ENCODE measurements around the gene ST6GAL1. TPM values are rescaled to one million over a fixed set of nuclear protein-coding genes. Genes with fewer than 3 reads are reported as not detected.

ST6GAL1 gene
- total and polyA plus RNA-seq, 9 donors, result 9.4 to 17.3 (median 13.0) TPM

DNA sequence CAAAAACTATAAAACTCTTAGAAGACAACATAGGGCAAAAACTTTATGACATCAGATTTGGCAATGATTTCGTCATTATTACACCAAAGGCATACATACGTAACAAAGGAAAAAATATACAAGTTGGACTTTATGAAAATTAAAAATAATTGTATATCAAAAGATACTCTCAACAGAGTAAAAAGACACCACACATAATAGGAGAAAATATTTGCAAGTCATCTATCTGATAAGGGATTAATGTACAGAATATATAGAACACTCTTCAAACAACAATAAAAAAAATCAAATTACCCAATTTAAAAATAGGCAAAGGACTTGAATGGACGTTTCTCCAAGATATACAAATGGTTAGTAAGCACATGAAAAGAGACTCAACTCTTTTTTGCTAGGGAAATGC is 131.4 kb downstream of the ST6GAL1 start:
- DNase-seq, result no peak
- Histone ChIP-seq H3K4me1 (ENCODE audit: control insufficient read depth, insufficient read depth, low read length) (no peaks in the 10 kb centered on the region), H3K27me3 (ENCODE audit: control insufficient read depth, insufficient read depth, low read length) (no peaks in the 10 kb centered on the region), H3K36me3 (ENCODE audit: control insufficient read depth, insufficient read depth, low read length) (no peaks in the 10 kb centered on the region), H3K27ac (ENCODE audit: low read length) (no peak overlapping the region), H3K4me3 (ENCODE audit: low read length) (no peak overlapping the region), H3K9me3 (replicated peaks; ENCODE audit: control insufficient read depth, low read depth, low read length) (peaks cover 8% of the 10 kb centered on the region)
- WGBS (ENCODE audit: insufficient coverage), result no CpG with 5 or more reads among the region's 3 CpGs

- H3K27ac ChIP-seq (ENCODE audit: low read length), result no peak overlapping the region
- H3K4me3 ChIP-seq (ENCODE audit: low read length), result no peak overlapping the region
- peaks cover 6% of the 10 kb centered on the region for H3K9me3 ChIP-seq (replicated peaks; ENCODE audit: control insufficient read depth, low read depth, low read length)
These were observed 132.3 kb downstream of the ST6GAL1 start for GRCh38 chr3:187062526-187063177.

GRCh38 chr3:187063286-187064121 is 133.2 kb downstream of the ST6GAL1 start:
- no peak for DNase-seq
- 85% methylated on average over 2 of the region's 6 CpGs for WGBS (ENCODE audit: insufficient coverage)

More at GRCh38 chr3:187062526-187063177, 132.3 kb downstream of the ST6GAL1 start:
- no peaks in the 10 kb centered on the region for H3K36me3 ChIP-seq (ENCODE audit: control insufficient read depth, insufficient read depth, low read length)
- no peaks in the 10 kb centered on the region for H3K4me1 ChIP-seq (ENCODE audit: control insufficient read depth, insufficient read depth, low read length)
- H3K27me3 ChIP-seq (ENCODE audit: control insufficient read depth, insufficient read depth, low read length), result no peaks in the 10 kb centered on the region
- no peak for DNase-seq

GRCh38 chr3:187064210-187065115 is 134.1 kb downstream of the ST6GAL1 start:
- Histone ChIP-seq H3K4me1 (ENCODE audit: control insufficient read depth, insufficient read depth, low read length) (no peaks in the 10 kb centered on the region), H3K9me3 (replicated peaks; ENCODE audit: control insufficient read depth, low read depth, low read length) (no peaks in the 10 kb centered on the region), H3K27me3 (ENCODE audit: control insufficient read depth, insufficient read depth, low read length) (no peaks in the 10 kb centered on the region), H3K4me3 (ENCODE audit: low read length) (no peak overlapping the region), H3K36me3 (ENCODE audit: control insufficient read depth, insufficient read depth, low read length) (no peaks in the 10 kb centered on the region), H3K27ac (ENCODE audit: low read length) (no peak overlapping the region)
- no peak for DNase-seq
- 64% methylated on average over 6 of the region's 12 CpGs for WGBS (ENCODE audit: insufficient coverage)

More at GRCh38 chr3:187063286-187064121, 133.2 kb downstream of the ST6GAL1 start:
- Histone ChIP-seq H3K9me3 (replicated peaks; ENCODE audit: control insufficient read depth, low read depth, low read length) (no peaks in the 10 kb centered on the region), H3K4me3 (ENCODE audit: low read length) (no peak overlapping the region), H3K27me3 (ENCODE audit: control insufficient read depth, insufficient read depth, low read length) (no peaks in the 10 kb centered on the region), H3K27ac (ENCODE audit: low read length) (no peak overlapping the region), H3K36me3 (ENCODE audit: control insufficient read depth, insufficient read depth, low read length) (no peaks in the 10 kb centered on the region), H3K4me1 (ENCODE audit: control insufficient read depth, insufficient read depth, low read length) (no peaks in the 10 kb centered on the region)

GRCh38 chr3:187066228-187066995 is 136.1 kb downstream of the ST6GAL1 start:
- no peak for DNase-seq

GRCh38 chr3:187068787-187069186 is 138.5 kb downstream of the ST6GAL1 start:
- Histone ChIP-seq H3K27ac (ENCODE audit: low read length) (no peak overlapping the region), H3K9me3 (replicated peaks; ENCODE audit: control insufficient read depth, low read depth, low read length) (peaks cover 2% of the 10 kb centered on the region), H3K4me3 (ENCODE audit: low read length) (no peak overlapping the region), H3K36me3 (ENCODE audit: control insufficient read depth, insufficient read depth, low read length) (no peaks in the 10 kb centered on the region), H3K27me3 (ENCODE audit: control insufficient read depth, insufficient read depth, low read length) (no peaks in the 10 kb centered on the region), H3K4me1 (ENCODE audit: control insufficient read depth, insufficient read depth, low read length) (no peaks in the 10 kb centered on the region)
- no peak for DNase-seq
- 71% methylated on average over 3 of the region's 5 CpGs for WGBS (ENCODE audit: insufficient coverage)

More at GRCh38 chr3:187066228-187066995, 136.1 kb downstream of the ST6GAL1 start:
- no peak overlapping the region for H3K4me3 ChIP-seq (ENCODE audit: low read length)
- WGBS (ENCODE audit: insufficient coverage), result 100% methylated on average over 1 of the region's 7 CpGs
- H3K27me3 ChIP-seq (ENCODE audit: control insufficient read depth, insufficient read depth, low read length), result no peaks in the 10 kb centered on the region
- H3K4me1 ChIP-seq (ENCODE audit: control insufficient read depth, insufficient read depth, low read length), result no peaks in the 10 kb centered on the region
- peaks cover 2% of the 10 kb centered on the region for H3K9me3 ChIP-seq (replicated peaks; ENCODE audit: control insufficient read depth, low read depth, low read length)
- H3K36me3 ChIP-seq (ENCODE audit: control insufficient read depth, insufficient read depth, low read length), result no peaks in the 10 kb centered on the region
- H3K27ac ChIP-seq (ENCODE audit: low read length), result no peak overlapping the region

DNA sequence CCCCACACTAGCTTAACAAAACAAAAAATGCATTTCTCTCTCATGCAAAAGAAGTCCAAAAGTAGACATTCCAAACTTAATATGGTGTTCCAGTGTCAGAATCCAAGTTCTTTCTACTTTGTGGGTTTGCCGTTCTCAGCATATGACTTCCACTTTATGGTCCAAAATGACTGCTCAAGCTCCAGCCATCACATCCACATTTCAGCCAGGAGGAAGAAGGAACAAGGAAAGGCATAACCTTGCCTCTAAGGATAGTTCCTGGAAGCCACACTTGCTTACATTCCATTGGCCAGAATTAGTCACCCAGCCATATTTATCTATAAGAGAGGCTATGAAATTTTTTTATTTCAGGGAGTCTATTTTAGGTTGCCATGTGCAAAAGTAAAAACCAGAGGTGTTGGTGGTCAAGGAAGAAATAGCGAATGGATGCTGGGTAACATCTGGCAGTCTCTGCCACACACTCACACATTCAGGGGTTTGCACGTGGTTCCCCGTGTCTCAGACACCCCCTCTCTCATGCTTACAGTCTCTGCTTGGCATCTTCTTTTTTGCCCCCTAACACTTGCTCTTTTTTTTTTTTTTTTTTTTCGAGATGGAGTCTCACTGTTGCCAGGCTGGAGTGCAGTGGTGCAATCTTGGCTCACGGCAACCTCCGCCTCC is 139.7 kb downstream of the ST6GAL1 start:
- no peak for DNase-seq
- H3K4me1 ChIP-seq (ENCODE audit: control insufficient read depth, insufficient read depth, low read length), result no peaks in the 10 kb centered on the region
- H3K27ac ChIP-seq (ENCODE audit: low read length), result no peak overlapping the region
- peaks cover 2% of the 10 kb centered on the region for H3K9me3 ChIP-seq (replicated peaks; ENCODE audit: control insufficient read depth, low read depth, low read length)
- no peak overlapping the region for H3K4me3 ChIP-seq (ENCODE audit: low read length)
- no peaks in the 10 kb centered on the region for H3K36me3 ChIP-seq (ENCODE audit: control insufficient read depth, insufficient read depth, low read length)
- 92% methylated on average over 2 of the region's 7 CpGs for WGBS (ENCODE audit: insufficient coverage)
- H3K27me3 ChIP-seq (ENCODE audit: control insufficient read depth, insufficient read depth, low read length), result no peaks in the 10 kb centered on the region

GRCh38 chr3:187072102-187072501 is 141.8 kb downstream of the ST6GAL1 start:
- Histone ChIP-seq H3K9me3 (replicated peaks; ENCODE audit: control insufficient read depth, low read depth, low read length) (peaks cover 2% of the 10 kb centered on the region), H3K27ac (ENCODE audit: low read length) (no peak overlapping the region), H3K36me3 (ENCODE audit: control insufficient read depth, insufficient read depth, low read length) (peaks cover 8% of the 10 kb centered on the region), H3K27me3 (ENCODE audit: control insufficient read depth, insufficient read depth, low read length) (no peaks in the 10 kb centered on the region), H3K4me3 (ENCODE audit: low read length) (no peak overlapping the region), H3K4me1 (ENCODE audit: control insufficient read depth, insufficient read depth, low read length) (no peaks in the 10 kb centered on the region)
- DNase-seq, result peak; percentile 82
- 20% methylated on average over 1 of the region's 3 CpGs for WGBS (ENCODE audit: insufficient coverage)

- Histone ChIP-seq H3K4me3 (ENCODE audit: low read length) (no peak overlapping the region), H3K36me3 (ENCODE audit: control insufficient read depth, insufficient read depth, low read length) (peaks cover 8% of the 10 kb centered on the region), H3K27me3 (ENCODE audit: control insufficient read depth, insufficient read depth, low read length) (no peaks in the 10 kb centered on the region), H3K4me1 (ENCODE audit: control insufficient read depth, insufficient read depth, low read length) (no peaks in the 10 kb centered on the region), H3K9me3 (replicated peaks; ENCODE audit: control insufficient read depth, low read depth, low read length) (peaks cover 2% of the 10 kb centered on the region), H3K27ac (ENCODE audit: low read length) (no peak overlapping the region)
- no peak for DNase-seq
- 77% methylated on average over 1 of the region's 5 CpGs for WGBS (ENCODE audit: insufficient coverage)
These were observed 142.2 kb downstream of the ST6GAL1 start for GRCh38 chr3:187072511-187072910.

Measured in muscle of leg (tissue), 11 donors.